NOMO-1 treated with dmso at 0.1 percent for 144 hours (cell line): Measurements from ENCODE around the gene CMIP.

Experiments used
- DNase-seq: peaks from one replicate; lab custom pipeline; 2025; ENCODE audit not compliant: unreplicated experiment; lab: John Stamatoyannopoulos, UW

The CMIP gene

DNA sequence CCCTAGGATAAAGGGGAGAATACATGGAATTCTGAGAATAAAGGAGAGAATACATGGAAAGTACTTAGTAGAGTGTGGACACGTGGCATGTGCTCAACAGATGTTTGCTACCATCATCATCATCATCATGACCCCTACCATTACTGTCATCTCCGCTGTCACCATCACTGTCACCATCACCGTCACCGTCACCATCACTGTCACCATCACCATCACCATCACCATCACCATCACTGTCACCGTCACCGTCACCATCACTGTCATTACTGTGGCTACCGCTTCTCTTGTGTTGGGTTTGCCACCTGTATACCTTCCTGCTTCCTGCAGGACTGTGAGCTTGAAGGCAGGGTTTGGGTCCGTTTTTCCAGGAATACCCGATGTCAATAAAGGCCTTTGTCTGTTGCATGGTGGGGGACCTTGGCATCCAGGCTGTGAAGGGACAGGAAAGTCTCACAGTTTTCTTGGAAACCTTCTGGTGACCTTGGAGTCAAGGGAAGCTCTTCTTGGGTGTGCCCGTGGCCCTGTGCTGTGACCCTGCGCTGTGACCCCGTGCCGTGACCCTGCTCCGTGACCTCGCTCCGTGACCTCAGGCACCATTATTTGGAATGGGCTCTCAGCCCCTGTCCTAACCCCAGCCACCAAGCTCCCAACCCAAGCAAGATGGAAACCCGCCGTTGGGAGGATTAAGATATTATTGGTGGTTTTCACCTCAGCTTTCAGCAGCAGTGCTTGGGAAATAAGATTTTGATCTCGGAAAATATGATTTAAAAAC lies 14.4 kb downstream of the CMIP start:
- DNase-seq: no peak

DNA sequence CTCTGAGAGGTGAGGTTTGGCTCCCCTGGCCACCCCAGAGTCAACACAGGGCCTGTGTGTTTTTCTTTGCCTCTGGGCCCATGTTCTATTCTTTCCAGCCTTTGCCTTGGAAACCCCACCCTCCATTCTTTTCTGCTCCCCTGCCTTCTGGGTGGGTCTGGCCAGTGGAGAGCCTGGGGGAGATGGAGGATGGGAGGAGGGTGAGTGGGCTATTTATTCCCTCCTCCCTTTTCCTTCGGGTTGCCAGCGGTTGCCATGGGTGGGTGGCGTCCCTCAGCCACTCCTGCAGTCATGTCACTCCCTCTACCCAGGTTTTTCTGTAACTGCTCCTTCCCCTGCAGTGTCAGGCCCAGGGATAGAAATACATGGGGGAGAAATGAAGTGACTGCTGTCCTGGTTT lies 15.5 kb downstream of the CMIP start:
- DNase-seq: no peak

DNA sequence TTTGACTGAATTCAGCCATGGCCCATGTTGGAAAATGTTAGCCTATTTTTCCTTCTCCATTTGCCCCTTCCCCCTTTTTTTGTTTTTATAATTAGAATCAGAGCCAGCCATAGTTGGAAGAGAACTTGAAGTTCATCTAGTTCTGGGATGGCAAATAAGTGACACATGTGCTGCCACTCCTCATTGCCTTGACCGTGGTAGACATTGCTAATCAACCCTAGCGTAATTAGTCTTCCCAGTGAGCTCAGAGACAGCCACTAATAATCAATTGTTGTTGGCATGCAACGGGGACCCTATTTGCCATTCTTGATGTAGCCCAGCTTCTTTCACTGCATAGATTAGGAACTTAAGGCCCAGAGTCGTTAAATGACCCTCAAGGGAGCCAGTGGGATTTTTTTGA lies 16.6 kb downstream of the CMIP start:
- no peak for DNase-seq

DNA sequence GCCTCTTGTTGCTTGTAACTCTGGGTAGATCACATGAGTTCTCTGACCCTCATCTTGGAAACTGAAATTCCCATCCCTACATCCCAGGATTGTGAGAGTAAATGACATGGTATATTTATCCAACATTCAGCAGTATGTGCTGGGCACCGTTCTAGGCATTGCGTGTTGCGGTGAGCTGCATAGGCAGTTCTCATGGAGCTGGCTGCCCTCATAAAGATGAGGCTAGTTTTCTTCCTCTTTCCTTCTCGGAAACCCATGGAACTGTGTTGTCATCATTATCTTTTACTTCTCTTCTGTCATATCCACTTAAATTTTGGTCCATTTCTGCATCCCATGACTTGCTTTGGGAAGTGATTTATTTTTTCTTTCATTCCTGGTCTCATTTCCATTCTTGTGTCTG lies 17.2 kb downstream of the CMIP start:
- no peak for DNase-seq

DNA sequence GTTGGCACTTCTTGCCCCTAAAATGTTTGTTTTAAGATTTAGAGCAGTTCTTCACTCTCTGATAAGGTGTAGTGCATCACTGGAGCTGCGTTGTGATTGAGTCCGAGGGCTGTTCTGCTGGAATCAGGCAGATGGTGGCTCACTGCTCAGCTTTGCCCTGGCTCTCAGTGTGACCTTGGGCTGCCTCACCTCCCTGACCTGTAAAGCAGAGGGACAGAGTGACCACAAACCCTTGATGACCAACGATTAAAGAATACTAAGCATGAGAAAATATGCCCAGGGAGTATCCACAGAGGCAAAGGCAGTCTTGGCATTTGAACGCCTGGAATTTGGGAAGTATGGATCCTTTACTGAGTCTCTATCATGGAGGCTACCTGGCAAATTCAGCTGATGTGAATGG lies 18.1 kb downstream of the CMIP start:
- DNase-seq: no peak

DNA sequence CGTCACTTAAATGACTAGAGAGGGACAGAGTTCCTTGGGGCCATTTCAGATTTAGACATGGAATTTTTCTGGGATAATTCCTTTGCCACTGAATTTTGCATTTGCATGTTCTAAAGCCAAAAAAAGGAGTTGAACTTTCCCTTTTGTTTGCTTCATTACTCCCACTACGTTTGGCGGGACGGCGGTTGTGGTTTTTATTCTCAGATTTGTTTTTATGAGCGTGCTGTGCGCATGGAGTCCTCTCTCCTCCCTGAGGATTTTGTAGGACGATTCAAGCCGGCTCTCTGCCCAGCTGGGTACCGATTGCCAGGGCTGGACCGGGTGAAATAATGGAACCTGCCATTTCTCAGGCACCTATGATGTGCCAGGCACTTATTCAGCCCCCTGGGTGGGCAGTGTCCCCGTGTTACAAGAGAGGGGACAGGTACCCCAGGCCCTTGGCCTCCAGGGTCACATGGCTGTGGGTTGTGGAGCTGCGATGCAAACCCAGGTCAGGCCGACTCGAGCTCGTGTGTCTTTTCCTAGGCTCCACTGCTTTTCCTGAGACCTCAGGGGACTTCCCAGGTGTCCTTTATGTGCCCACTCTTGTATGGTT lies 18.8 kb downstream of the CMIP start:
- DNase-seq: no peak

DNA sequence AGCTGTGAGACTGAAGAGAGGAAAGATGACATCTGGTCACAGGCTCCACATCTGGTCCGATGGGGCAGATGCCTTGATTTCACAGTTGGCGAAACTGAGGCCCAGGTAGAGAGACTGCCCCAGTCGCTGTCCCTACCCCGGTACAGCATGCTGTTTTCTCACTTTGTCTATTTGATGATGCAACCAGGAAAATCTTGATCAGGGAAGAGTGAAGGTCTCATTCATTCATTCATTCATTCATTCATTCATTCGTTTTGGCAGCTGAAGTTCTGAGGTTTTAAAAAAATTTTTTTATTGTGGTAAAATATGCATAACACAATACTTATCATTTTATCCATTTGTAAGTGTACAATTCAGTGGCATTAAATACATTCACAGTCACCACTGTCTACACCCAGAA lies 19.7 kb downstream of the CMIP start:
- no peak for DNase-seq

DNA sequence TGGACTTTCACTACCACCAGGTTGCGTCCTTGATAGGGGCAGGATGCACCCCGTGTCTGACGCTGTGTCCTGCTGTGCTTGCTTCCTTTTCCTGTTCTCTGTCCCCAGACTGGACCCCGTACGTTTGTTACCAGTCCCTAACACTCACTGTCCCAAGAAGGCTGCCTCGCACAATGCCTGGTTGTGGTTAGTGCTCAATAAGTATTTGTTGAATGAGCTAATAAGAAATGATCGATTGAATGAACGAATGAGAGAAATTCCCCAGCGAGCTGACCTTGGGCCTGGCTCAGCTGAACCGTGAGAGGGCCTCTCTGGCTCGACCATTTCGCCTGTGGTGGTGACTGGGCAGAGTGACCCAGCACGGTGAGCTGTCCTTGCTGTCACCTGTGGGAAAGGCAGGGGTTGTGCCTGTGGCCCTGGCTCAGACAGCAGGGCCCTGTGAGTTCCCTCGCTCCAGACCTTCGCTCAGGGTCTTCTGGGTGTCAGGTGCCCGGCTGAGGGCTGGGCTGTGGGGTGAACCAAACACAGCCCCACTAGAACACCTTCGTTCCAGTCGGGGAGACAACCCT lies 20.9 kb downstream of the CMIP start:
- no peak for DNase-seq

DNA sequence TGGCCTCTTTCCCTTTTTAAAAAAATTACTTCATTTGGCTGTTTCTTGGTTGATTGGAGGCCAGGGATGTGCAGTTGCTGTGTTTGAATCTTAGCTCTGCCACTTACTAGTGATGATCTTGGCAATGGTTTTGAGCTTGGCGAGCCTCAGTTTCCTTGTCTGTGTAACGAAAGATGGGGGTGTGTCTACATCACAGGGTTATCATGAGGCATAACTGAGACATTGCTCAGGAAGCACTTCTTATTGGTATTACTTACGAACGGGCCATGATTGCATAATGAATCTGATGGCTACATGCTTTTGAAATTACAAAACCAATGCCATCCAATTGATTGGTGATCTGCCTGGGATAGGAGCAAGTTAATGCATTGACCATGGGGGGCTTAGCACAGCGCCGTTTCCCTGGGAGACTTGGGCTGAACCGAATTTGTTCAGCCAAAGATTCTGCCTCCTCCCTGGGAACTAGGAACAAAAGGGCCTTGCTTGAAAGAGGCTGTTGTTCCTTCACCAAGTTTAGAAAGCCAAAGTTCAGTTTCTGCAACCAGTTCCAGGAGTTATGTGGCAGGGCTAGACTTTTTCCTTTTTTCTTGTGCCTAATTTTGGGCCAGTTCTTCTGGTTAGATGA lies 21.9 kb downstream of the CMIP start:
- no peak for DNase-seq

DNA sequence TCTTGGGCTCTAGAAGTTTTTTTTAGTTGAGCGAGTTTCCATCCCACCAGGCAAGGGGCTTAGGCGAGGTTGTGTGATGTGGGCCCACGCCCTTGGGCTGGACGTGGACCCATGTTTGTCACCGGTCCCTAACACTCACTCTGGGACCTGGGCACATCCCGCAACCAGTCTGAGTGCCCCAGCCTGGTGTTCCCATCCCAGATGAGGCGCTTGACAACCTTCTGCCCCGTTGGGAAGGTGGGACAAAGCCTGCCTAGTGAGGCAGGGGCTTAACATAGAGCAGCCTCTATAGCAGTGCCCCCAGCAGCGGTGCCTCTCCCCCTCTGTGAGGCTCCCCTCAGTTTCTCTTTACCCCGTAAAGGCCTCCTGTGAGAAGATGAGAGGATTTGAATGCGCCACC lies 22.5 kb downstream of the CMIP start:
- DNase-seq: no peak

DNA sequence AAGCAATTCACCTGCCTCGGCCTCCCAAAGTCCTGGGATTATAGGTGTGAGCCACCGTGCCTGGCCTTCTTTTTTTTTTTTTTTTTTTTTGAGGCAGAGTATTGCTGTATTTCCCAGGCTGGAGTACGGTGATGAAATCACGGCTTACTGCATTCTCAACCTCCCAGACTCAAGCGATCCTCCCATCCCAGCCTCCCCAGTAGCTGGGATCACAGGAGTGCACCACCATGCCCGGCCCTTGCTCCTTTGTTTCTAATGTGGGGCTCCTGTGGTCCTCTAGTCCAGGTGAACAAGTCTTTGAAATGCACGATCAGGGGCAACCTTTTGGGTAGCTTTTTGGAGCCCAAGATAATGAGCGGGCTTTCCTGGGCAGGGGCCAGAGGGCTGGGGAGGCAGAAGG lies 23.2 kb downstream of the CMIP start:
- DNase-seq: no peak

DNA sequence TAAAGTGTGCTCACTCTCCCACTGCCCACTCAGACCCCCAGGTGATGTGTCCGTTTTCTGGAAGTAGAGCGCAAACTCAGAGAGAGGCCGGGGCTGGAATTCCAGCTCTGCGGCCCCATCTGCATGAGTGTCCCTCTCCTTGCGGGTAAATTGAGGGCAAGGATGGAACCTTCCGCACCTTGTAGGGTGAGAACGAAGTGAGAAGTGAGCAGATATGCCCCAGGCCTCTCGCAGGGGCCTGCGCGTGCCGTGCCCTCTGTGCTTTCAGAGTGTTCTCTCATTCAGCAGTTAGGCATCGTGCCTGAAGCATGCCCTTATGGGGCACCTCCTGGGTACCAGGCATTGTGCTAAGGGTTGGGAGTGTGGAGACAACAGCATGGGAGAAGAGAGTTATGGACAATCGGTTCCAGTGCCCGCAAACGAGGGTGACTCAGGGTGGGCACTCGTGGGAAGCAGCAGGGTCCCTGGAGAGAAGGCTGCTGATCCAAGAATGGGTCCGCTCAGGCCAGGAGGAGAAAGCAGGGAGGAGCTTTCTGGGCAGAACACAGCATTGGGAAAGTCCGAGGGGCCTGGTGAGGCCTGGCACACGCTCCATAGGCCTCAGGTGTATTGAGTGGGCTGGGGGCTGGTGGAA lies 23.8 kb downstream of the CMIP start:
- no peak for DNase-seq

DNA sequence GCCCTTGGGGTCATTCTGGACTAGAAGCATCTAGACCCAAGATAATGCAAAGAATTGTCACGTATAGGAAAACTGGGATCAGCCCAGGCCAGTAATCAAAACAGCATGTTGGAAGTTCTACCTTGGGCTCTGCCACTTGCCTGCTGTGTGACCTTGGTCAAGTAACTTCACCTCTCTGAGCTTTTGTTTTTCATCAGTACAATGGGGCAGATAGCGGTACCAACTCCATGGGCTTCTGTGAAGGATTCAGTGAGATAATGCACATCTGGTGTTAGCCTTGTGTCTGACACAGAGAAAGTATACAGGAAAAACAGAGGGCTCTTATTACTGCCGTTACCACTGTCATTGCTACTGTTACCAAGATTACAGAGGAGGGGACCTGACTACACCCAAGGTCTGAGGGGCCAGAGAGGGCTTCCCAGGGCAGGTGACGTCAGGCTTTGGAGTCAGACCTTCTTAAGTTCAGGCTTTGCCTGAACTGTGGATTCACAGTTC lies 24.6 kb downstream of the CMIP start:
- no peak for DNase-seq

DNA sequence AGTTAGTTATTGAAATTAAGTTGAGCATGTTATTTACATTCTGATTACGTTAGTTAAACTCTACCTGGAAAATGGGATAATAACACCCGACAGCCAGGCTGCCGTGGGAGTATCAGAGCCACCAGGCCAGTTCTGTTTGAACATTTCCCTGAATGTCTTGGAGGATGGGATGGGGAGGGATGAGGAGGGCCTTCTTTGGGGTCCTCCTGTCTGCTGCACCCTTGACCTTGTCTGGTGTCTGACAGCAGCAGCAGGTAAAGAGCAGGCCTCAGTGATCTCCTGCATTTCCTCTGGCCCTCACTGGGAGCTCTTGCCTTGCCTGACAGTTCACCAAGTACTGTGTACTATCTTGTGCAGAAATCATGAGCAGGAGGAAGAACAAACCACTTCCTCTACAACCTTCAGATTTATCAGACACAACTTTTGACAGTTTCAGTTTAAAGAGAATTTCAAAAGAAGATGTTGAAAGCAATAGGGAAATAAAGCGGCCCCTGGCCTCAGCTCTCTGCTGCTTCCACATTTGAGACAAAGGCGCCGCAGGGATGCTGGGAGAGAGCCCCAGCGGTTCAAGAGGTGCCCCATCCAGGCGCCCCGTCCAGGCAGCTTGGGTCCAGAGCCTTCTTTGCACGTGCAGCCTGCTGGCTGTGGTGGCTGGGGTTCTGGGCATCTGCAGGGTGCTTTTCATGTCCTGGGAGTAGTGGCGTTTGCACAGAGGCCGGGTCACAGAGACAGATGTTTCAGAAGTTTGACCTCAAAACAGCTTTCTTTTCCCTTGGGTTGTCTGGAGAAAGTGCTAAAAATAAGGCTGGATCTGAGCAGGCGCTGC lies 25.3 kb downstream of the CMIP start:
- peak; percentile 88 for DNase-seq

DNA sequence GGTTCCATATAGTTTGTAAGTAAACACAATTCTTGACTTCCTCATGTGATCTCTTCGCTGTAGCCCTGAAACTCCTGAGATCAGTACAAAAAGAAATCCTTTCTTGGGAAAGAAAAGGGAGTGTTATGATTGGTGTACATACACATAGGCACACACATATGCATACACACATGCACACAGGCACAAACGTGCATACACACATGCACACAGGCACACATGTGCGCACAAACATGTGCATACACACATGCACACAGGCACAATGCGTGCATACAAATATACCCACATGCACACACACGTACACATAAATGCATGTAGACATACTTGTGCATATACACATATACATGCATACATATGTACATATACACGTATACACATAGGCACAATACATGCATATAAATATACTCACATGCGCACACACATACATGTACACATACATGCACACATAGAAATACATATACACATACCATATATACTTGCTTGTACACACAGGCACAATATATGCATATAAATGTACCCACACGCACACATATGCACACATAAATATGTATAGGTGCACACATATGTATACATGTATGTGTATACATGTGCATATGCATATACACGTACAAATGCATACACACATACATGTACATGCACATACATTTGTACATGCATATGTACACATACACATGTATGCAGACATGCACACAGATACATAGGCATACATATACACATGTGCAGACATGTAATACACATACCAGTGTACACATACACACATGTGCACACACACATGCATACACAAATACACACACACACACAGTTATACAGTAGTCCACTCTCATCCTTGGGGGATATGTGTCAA lies 26.4 kb downstream of the CMIP start:
- no peak for DNase-seq

DNA sequence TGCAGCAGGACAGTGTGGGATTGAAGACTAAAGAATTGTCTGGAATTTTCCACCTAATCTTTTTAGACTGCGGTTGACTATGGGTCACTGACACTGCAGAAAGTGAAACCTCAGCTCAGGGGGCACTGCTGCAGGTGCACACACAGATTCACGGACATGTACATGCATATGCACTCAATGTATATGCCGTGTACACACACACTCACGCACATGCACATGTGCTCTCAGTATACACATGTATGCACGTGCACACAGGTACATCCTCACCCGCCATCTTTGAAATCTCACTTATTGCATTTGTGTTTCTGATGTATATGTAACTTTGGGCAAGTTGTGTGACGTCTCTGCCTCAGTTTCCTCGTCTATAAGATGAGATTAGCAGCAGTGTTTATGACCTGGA lies 27.3 kb downstream of the CMIP start:
- no peak for DNase-seq

DNA sequence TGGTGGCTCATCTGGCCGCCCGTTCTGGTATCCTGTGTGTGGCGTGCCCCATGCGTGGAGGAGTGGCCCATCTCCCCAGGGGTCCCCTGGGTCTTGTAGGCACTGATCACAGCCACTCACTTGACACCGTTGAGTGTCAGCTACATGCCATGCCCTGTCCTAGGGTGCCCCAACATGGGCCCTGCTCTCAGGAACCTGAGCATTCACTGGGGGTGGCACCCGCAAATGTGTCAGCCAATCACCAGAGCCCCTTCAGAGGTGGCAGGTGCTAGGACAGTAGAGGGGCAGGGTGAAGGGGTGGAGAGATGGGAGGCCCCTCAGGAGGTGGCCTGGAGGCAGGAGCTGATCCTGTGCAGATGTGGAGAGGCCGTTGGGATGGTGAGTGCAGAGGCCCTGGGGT lies 27.8 kb downstream of the CMIP start:
- no peak for DNase-seq

DNA sequence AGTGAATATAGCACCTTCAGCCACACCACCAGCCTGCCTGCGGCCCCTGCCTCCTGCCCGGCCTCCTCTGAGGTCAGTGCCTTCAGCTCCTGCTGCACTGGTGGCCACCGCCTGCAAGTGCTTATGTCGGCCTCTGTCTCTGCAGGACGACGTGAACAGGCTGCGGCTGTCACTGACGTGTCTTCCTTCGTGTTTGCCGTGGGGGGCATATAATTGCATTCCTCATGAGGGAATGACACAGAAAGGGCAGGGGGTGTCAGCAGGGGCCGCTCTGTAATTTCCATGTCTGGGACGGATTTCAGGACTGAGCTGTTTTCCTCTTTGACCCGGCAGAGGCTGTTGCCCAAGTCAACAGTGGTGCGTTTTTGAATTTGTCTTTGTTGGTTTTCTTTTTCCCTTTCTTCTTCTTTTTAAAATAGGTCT lies 28.5 kb downstream of the CMIP start:
- DNase-seq: no peak

DNA sequence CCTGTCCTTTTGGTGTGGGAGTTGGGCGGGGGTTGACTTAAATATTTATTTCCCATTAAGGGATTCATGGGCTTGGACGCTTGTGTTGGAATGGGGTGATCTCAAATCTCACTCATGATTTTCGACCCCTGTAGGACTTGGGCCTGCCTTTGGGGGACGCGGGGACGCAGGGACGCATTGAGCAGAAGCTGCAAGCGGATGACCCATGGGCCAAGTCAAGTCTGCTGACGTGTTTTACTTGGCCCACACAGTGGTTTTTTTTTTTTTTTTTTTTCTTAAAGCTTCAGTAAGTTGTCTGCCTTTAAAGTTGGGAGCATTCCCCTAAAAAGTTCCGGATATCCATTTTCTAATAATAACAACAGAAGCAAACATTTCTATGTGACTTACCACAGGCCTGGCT lies 28.9 kb downstream of the CMIP start:
- DNase-seq: no peak
